Activated CD4-positive, alpha-beta T cell treated with anti-CD3 and anti-CD28 coated beads, Interleukin-2, amount 50 U/mL, for 4 hours (primary cell): Measurements from ENCODE around the gene EIF5B.

Experiments used
- DNase-seq, 2 experiments: peaks; one replicate each; pipeline ENCODE4 v3.0.0-alpha.2; 2020

The EIF5B gene

DNA sequence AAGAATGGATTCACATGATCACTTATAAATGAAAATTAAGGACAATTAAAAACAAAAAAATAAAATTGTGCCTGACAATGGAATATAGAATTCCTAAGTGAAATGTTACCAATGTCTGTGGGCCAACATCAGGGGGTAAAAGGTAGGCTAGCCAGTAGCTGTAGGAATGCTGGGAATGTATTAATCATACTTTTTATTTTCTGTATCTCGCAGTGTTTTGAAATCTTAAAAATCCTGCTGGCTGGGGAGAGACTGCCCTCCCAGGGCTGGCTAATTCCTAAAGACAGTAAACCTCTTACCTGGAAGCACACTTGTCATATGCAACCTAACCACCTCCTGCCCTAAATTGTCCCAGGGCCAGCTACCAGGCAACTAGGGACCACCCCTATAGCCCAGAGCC lies 82.8 kb downstream of the EIF5B start:
- no peak for DNase-seq

DNA sequence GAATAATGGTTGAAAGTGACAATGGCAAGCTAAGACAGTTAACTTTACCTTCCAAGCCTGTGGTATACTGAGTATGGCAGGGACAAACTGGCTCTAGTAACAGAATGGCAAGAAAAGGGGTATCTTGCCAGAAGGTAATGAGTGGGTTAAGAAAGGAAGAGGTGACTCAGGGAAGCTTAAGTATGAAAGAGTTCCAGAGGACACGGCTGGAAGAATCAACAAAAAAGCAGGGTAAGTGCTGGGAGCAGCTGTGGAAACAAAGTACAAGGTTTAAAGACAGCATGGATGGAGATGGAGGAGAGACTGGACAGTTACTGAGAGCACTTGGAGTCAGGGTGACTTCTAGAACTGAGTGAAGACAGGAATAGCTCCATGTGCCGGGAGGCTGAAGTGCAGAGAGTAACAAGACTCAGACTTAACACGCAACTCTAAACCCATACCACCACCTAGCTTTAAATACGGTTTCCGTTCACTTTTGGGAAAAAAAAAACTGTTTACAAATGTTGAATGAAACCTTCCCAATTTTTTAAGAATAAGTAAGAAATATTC lies 83.6 kb downstream of the EIF5B start:
- no peak for DNase-seq

DNA sequence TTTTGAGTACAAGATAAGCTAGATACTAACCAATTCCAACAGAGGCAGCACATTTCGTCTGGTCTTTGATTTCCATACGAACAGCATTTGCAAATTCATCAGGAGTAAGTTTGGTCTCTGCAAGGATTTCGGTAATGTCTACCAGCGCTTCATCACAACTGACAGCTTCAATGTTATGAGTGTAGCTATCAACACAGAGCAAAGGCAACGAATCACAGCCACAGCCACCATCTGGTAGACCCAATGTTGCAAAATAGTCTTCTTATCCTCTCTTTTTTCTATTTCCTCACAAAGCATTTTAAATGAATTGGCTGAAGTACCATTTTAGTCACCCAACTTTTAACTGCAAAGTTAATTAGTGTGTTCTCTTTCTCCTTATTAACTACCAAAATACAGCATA lies 84.3 kb downstream of the EIF5B start:
- DNase-seq = no peak

DNA sequence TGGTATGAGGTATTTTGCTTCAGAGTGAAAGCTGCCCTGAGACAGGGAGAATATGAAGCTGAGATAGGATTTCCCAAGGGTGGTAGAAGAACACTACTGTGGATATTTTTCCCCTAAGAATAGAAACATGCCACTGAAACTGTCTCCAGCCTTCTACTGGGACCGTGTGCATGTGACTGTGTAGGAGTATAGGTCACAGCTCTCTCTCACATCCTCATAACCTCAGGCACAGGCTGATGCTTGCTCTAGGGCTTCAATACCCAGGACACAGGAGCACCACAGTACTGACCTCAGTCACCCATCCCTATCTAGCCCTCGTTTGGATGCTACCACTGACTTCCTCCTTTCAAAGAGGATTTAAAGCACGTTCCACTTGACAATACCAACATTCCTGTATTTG lies 85.4 kb downstream of the EIF5B start:
- DNase-seq = no peak

DNA sequence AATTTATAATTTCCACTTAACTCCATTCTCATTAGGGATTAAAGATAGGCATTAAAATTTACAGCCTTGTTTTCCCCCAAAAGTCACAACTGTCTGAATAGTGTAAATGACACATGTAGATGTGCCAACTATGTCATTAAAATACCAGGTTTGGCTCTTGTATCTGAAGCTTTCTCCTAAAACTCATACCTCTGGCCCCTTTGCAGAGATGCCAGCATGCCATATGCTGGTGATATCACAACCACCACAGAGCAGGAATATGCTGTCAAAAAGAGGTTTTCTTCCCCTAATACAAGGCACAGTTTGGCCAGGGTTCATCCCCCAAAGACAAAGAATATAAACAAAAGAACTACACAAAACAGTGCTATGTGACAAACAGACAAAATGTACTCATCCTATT lies 87.2 kb downstream of the EIF5B start:
- no peak for DNase-seq

DNA sequence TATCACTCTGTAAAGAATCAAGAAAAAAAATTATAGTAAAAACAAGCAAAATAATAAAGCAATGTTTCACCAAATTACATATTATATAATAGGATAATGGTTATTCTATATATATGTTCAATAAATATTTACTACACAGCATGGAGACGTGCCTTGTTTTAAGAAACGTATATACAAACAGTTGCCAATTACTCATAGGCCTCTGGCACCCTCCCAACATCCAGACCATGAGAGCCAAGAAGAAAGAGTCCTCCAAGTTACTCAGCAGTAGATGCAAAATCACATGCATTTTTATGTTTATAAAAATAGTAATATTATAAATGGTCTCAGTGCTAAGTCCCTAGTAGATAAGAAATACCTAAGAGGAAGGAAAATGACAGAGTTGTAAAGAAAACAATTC lies 87.8 kb downstream of the EIF5B start:
- no peak for DNase-seq

DNA sequence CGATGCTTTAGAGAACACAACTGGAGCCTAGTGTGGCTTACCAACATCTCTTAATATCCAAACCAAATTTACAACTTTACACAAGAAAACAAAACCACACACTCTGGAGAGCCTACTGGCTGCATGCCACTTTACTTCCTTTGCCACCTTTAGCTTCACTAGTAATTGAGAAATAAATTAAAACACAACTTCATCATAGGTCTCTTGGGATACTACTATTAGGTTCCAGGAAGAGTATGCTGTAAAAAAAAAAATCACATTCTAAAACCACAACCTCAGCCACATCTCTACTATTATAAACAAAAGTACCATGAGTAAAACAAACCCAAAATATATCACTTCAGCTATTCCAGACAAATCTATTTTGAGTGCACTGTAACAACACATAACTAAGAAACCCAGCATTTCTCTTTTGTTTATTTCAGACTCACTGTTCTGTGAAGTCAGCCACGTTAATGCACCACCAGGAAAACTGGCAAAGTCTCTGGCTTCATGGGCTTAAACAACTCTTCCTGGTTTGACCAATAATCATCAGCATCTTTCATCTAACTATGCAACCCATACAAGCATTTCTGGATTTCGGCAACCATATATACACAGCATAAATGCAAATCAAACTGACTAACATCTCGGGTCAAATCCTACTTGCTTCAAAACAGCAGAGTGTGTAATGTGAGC lies 93.6 kb downstream of the EIF5B start:
- no peak for DNase-seq

DNA sequence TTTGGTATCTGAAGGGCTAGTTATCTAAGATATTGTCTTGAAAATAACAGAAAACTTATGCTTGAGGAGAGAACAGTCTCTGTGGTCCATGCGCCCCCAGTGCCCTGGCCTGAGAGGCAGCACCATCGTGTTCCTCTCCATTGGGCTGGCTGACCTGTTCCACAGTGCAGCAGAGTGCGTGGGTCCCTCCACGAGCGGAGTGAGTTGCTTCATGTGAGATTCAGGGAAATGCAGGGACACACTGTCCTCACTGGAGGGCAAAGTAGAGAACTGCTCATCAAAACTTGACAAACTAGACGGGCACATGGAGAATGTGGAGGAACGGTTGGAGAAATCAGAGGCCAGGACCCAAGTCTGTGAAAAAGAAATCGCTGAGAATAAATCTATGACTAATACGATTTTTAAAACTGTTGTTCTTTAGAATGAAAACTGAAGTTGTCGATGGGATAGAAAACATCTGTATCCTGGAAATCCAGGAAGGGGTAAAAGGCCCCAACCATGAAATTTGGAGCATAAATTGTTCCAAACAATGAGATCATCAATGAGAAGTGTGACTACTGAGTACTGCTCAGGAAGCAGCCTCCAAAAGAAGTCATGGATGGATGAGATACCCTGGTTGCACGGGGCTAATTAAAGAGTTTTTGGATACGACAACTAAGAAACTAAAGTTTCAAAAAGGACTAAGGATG lies 94.5 kb downstream of the EIF5B start:
- DNase-seq = no peak

DNA sequence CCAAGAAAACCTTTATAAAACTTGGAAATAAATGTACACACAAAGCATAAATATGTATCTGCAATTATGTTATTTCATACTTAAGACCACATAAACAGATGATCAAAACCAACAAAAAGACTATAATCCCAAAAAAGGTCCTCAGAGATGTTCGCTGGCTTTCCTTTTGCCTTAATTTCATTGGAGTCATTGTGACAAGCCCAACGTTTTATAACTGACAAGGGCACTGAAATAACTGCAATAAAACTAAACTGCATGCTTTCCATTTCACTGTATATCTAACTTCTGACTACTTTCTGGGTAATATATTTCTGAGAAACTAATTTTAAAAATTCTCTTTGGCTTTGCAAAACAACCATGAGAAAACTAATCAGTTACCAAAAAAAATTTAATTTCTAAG lies 96.2 kb downstream of the EIF5B start:
- no peak for DNase-seq

DNA sequence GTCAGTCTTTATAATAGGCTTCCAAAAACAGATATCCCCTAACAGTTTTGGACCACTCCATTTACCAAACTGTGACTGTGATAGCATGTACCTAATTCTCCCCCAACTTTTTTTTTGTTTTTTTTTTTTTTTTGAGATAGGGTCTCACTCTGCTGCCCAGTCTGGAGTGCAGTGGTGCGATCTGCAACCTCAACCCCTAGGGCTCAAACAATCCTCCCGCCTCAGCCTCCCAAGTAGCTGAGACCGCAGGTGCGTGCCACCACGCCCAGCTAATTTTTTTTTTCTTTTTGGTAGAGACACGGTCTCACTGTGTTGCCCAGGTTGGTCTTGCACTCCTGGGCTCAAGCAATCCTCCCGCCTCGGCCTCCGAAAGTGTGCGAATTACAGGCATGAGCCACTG lies 99.7 kb downstream of the EIF5B start:
- DNase-seq = no peak

DNA sequence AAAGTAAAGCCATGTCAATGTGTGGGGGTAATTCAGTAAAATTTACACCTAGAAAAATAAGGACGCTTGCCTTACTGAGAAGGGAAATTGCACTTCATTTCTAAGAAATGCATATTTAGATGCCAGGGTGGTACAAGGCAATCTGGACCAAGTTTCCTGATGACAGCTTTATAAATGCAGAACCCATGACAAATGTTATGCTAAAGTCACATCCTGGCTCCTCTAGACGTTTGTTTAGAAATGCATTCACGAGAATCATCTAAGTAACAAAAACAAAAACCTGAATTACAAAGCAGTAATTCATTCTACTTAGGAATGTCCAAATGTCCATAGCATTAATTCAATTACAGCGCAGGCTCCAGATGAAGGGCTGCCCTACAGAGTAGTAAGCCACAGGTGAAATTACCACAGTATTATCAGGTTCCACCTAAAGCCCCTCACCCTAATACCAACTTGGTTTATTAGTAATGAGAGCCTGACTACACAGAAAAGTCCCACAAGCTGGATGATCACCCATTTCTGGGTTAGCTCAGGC lies 102.8 kb downstream of the EIF5B start:
- DNase-seq = no peak

DNA sequence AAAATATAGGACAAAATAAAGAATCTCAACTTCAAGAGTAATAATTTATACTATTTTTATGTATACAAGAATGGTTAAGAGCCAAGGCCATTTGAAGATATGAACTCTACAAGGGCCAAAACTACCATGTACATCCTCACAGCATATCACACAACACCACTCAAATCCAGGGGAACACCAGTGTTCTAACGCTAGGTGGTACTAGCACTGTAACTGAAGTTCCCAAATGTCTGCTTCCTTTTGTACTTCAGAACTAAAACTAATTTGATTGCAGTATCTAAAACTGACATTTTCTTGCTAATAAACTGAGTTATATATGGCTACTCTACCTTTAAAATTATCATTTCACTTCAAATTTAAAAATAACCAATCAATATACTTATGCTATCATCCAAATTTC lies 105.6 kb downstream of the EIF5B start:
- no peak for DNase-seq

DNA sequence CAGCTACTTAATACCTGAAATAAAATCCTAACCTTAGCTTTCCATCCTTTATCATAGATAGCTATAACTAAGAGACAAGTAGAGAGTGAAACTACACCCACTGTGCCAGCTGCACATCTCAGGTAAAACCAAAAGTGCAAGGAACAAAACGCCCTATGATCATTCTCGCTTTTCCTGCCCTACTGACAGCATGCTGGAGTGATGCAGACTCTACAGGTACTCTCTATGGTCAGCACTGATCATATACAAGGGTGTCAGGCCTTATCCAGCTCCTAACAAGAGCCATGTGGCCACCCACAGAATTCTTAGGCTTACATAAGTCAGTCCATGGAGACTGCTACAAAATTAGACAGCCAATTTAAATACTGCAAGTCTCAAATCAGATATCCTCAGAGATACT lies 107.0 kb downstream of the EIF5B start:
- no peak for DNase-seq

DNA sequence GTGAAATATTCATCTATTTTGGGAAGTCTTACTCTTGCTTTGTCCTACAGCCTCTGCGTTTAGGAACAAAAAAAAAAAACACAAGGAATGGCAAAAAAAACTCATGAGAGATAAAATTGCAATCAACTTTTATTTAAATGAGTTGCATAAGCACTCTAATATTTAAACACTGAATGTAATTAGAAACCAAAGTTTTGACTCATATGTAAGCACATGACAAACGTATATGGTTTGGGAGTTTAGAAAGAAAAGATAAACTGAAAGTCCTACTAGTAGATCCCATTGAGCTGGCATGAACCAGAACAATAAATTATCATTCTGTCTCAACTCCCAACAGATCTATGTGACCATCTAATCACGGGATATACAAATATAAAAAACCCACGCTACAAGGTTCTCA lies 107.9 kb downstream of the EIF5B start:
- DNase-seq = no peak

DNA sequence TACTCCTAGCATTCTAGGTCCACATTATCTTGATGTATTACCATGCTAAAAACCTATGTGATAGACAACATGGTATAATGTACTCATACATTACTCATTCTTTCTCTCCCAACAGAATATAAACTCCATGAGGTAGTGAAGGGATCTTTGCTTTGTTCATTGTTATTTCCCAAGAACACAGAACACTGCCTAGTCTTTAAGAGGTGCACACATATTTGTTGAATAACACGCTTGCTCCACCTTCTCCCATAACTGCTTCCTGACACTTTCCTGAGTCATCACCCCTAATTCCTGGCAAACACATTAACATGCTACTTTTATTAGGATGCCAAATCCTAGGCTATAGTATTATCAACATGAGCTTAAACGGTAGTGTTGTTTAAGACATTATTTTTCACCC lies 111.4 kb downstream of the EIF5B start:
- DNase-seq = no peak

DNA sequence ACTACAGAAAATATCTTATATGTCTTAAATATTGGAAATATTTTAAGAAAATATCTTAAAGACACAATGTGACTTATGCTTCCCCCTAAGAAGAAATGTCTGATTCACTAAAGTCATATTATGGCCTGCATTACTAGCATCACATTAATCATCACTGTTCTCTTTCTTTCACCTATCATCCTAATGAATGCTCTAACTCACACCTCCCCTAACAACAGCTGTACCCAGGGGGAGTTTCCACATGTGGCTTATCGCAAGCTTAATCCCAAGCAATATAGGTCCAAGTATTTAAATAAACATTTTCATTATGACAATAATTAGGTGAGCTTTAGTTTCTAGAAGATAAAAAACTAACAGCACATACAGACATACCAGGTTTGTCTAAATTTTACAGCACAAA lies 113.0 kb downstream of the EIF5B start:
- no peak for DNase-seq
